ENCODE measurements around the gene IQGAP3. TPM values are rescaled to one million over a fixed set of nuclear protein-coding genes. Genes with fewer than 3 reads are reported as not detected.
A peak's percentile ranks its signal among the peaks of the same experiment; 100 is the strongest.

The IQGAP3 gene
- total and polyA plus RNA-seq, 2 experiments from 2014 or later: 11.9 to 31.8 TPM

DNA sequence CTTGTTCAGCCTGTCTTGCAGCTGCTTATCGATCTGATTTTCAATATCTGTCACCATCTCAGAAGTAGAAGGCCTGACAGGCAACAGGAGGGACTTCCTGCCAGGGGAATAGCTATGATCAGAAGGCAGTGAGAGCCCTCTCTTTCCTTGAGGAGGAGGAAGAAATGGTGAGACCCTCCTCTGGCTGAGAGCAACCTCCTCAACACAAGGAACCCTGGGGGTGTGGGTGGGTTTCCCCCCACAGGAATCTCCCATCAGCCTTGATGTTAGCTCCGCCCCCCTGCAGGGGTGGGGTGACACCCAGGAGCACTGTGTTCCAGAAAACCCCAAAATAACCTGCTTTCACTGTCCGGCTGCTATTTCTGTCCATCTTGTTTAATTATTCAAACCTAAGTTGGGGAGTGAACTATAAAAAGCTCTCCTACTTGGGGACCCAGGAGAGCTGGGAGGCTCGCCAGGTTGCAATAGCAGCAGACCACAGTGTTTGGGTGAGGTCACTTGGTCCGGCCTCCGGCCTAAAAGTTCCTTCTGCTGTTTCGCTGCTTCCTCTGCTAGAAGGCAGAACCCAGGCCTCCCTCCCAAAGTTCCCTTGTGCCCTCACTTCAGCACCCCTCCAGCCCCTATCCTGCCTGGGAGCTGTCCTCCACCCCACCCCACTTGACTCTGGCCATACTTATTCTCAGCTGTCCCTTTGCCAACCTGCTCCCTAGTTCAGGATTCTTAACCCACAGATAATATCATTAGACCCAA lies 64.0 kb downstream of the IQGAP3 start:
- no peak for ATAC-seq
- no peak overlapping the region for H3K4me3 Mint-ChIP-seq
- no peaks in the 10 kb centered on the region for H3K79me2 ChIP-seq (replicated peaks; ENCODE audit: insufficient read depth)
- H2AFZ ChIP-seq: peak overlapping the region; percentile 87
- peaks cover 5% of the 10 kb centered on the region; the same call in 1 of the 3 replicates for H3K9me3 Mint-ChIP-seq
- no peaks in the 10 kb centered on the region for H3K36me3 Mint-ChIP-seq (ENCODE audit: low read depth)
- peaks cover 12% of the 10 kb centered on the region for H3K4me1 ChIP-seq (ENCODE audit: insufficient read depth)
- peaks cover 19% of the 10 kb centered on the region for H3K27me3 Mint-ChIP-seq (ENCODE audit: insufficient read depth, low read depth, poor library complexity)
- H3K27ac ChIP-seq (ENCODE audit: low read depth): no peak overlapping the region
- TF ChIP-seq NANOG (IDR thresholded peaks at IDR 0.05; ENCODE audit: borderline replicate concordance) (no peak), POLR2AphosphoS5 (IDR thresholded peaks at IDR 0.05; ENCODE audit: low read depth) (no peak), ZNF114 (CRISPR knock-in tag; IDR thresholded peaks at IDR 0.05) (no peak), CTCF (conservative IDR thresholded peaks at IDR 0.05; ENCODE audit: low read depth in 2 of 2) (no peak), EZH2phosphoT487 (IDR thresholded peaks at IDR 0.05; ENCODE audit: unreplicated experiment) (no peak), JUNB (IDR thresholded peaks at IDR 0.05; ENCODE audit: unreplicated experiment) (no peak), STAT1 (IDR thresholded peaks at IDR 0.05; ENCODE audit: unreplicated experiment) (no peak), CREB1 (CRISPR knock-in tag; IDR thresholded peaks at IDR 0.05; ENCODE audit: low read depth) (no peak), REST (IDR thresholded peaks at IDR 0.05; ENCODE audit: unreplicated experiment) (no peak), ZNF462 (CRISPR knock-in tag; IDR thresholded peaks at IDR 0.05) (no peak), ZNF331 (CRISPR knock-in tag; IDR thresholded peaks at IDR 0.05; ENCODE audit: low read depth) (no peak), EZH2 (IDR thresholded peaks at IDR 0.05; ENCODE audit: low read depth, unreplicated experiment) (no peak), ETS1 (IDR thresholded peaks at IDR 0.05) (no peak)
- no peaks in the 10 kb centered on the region for H3K9me2 ChIP-seq (ENCODE audit: insufficient read depth)
- no peak for DNase-seq (ENCODE audit: low spot score)
- peaks cover 41% of the 10 kb centered on the region for H3K4me1 Mint-ChIP-seq
- no peak overlapping the region for H3K4me3 ChIP-seq
- H3K4me2 ChIP-seq: no peak overlapping the region
- H4K20me1 ChIP-seq (replicated peaks; ENCODE audit: insufficient read depth): no peaks in the 10 kb centered on the region
- H3F3A ChIP-seq (replicated peaks; ENCODE audit: low read depth): no peaks in the 10 kb centered on the region
- H3K27me3 ChIP-seq (ENCODE audit: insufficient read depth): no peaks in the 10 kb centered on the region
- no peak overlapping the region for H3K27ac Mint-ChIP-seq
- H3K36me3 ChIP-seq (ENCODE audit: insufficient read depth): no peaks in the 10 kb centered on the region

Data from GM23338 (cell line).